IMR-90 (cell line): ENCODE data around the gene SLIT3.

Source experiments
- CEBPB ChIP-seq: IDR thresholded peaks from 2 replicates; pipeline ENCODE4 v1.6.1; 2012; ENCODE audit warnings: low read depth, low read length, improper control_type of control experiment
- CHD1 ChIP-seq: IDR thresholded peaks from 2 replicates; pipeline ENCODE4 v1.6.1; 2012; ENCODE audit warnings: low read depth, low read length, improper control_type of control experiment
- CTCF ChIP-seq: conservative IDR thresholded peaks from 2 replicates; pipeline ENCODE4 v1.5.1; 2012; ENCODE audit warnings: mild to moderate bottlenecking, low read depth, low read length, improper control_type of control experiment
- ELK1 ChIP-seq: fragments of 150-350 bp; IDR thresholded peaks from 2 replicates; pipeline ENCODE4 v1.6.1; 2016; ENCODE audit warnings: low read depth, mild to moderate bottlenecking, low read length, moderate library complexity, borderline replicate concordance
- FOS ChIP-seq: fragments of 150-350 bp; IDR thresholded peaks from 2 replicates; pipeline ENCODE4 v1.6.1; 2016; ENCODE audit warnings: low read depth, low read length
- MAFK ChIP-seq: IDR thresholded peaks from 2 replicates; pipeline ENCODE4 v1.6.1; 2012; ENCODE audit warnings: low read depth, low read length, improper control_type of control experiment
- MAZ ChIP-seq: IDR thresholded peaks from 2 replicates; pipeline ENCODE4 v1.6.1; 2012; ENCODE audit warnings: low read depth, mild to moderate bottlenecking, low read length, improper control_type of control experiment, moderate library complexity, borderline replicate concordance
- MXI1 ChIP-seq: IDR thresholded peaks from 2 replicates; pipeline ENCODE4 v1.6.1; 2012; ENCODE audit warnings: low read depth, mild to moderate bottlenecking, low read length, moderate library complexity, borderline replicate concordance
- POLR2A ChIP-seq: IDR thresholded peaks from 2 replicates; pipeline ENCODE4 v1.6.1; 2012; ENCODE audit warnings: mild to moderate bottlenecking, low read depth, low read length
- RAD21 ChIP-seq: IDR thresholded peaks from 2 replicates; pipeline ENCODE4 v1.6.1; 2012; ENCODE audit warnings: low read length, improper control_type of control experiment
- RCOR1 ChIP-seq: IDR thresholded peaks from 2 replicates; pipeline ENCODE4 v1.6.1; 2012; ENCODE audit warnings: mild to moderate bottlenecking, low read length, improper control_type of control experiment; ENCODE audit not compliant: insufficient replicate concordance
- RFX5 ChIP-seq: IDR thresholded peaks from 2 replicates; pipeline ENCODE4 v1.8.0; 2012; ENCODE audit warnings: low read depth, mild to moderate bottlenecking, low read length, moderate library complexity
- SMC3 ChIP-seq: fragments of 150-350 bp; IDR thresholded peaks from 2 replicates; pipeline ENCODE4 v1.6.1; 2016; ENCODE audit warnings: low read depth, mild to moderate bottlenecking, antibody characterized with exemption, low read length, moderate library complexity
- USF2 ChIP-seq: fragments of 150-350 bp; IDR thresholded peaks from 2 replicates; pipeline ENCODE4 v1.6.1; 2017; ENCODE audit warnings: mild to moderate bottlenecking, antibody characterized with exemption, low read length, low read depth

- TF ChIP-seq CTCF: no peak
- TF ChIP-seq MAFK: no peak
- TF ChIP-seq USF2: no peak
- no peak for TF ChIP-seq POLR2A
- no peak for TF ChIP-seq CEBPB
- no peak for TF ChIP-seq RAD21
- TF ChIP-seq SMC3: no peak
- TF ChIP-seq RCOR1: no peak
- no peak for TF ChIP-seq FOS
- TF ChIP-seq ELK1: no peak
- TF ChIP-seq RFX5: no peak
- no peak for TF ChIP-seq MXI1
- TF ChIP-seq MAZ: no peak
- no peak for TF ChIP-seq CHD1
These were observed 312.2 kb downstream of the SLIT3 start for GRCh38 chr5:168988699-168989098.
